Esophagus muscularis mucosa (tissue), 3 donors: Measurements from ENCODE around the gene PIP5KL1.

Experiments used
- CTCF ChIP-seq, 3 experiments: fragments of 200-600 bp in 2 of 3; fragments of 450-650 bp in 1 of 3; sonication (generic) in 2 of 3; IDR thresholded peaks; one replicate each; pipeline ENCODE4 v1.5.1; 2017 to 2019; ENCODE audit warnings: antibody characterized with exemption in 3 of 3, mild to moderate bottlenecking in 2 of 3, moderate library complexity in 1 of 3
- POLR2A ChIP-seq: fragments of 450-650 bp; IDR thresholded peaks from one replicate; pipeline ENCODE4 v1.6.1; 2017; ENCODE audit warnings: antibody characterized with exemption, moderate library complexity, mild to moderate bottlenecking, low read depth
- POLR2AphosphoS5 ChIP-seq, 2 donors: sonication (generic); formaldehyde crosslinking; IDR thresholded peaks; one replicate each; pipeline ENCODE4 v1.6.1; 2017; ENCODE audit warnings: antibody characterized with exemption in 2 of 2

GRCh38 chr9:127980060-127980705 is 49.6 kb upstream of the PIP5KL1 start:
- no peak for TF ChIP-seq CTCF (IDR thresholded peaks at IDR 0.05)
- no peak for TF ChIP-seq POLR2A
- peak in 1 of 2 donors; percentile 33 for TF ChIP-seq POLR2AphosphoS5 (IDR thresholded peaks at IDR 0.05)
